Heart left ventricle (tissue), 16 donors: Measurements from ENCODE around the gene NEK7. TPM values are rescaled to one million over a fixed set of nuclear protein-coding genes. Genes with fewer than 3 reads are reported as not detected.
A peak's percentile ranks its signal among the peaks of the same experiment; 100 is the strongest.

Experiments
- ATAC-seq, 4 donors: fragments of 200-7000 bp; cut with Tn5 transposase; one replicate each; pipeline ENCODE4 v1.9.1; 2020 to 2022; ENCODE audit warnings: moderate library complexity in 4 of 4, mild to moderate bottlenecking in 3 of 4, moderate number of reproducible peaks in 1 of 4
- DNase-seq, 5 donors: peaks; one replicate each; pipeline ENCODE4 v3.0.0-alpha.2; 2020
- H3K27ac ChIP-seq, 12 donors: fragments of 200-600 bp; sonication (generic) in 4 of 12; one replicate each; pipeline versions ENCODE4 v1.5.0 to v1.8.0; 2016 to 2022; ENCODE audit warnings: mild to moderate bottlenecking in 2 of 12
- H3K27me3 ChIP-seq, 9 donors: fragments of 200-600 bp; sonication (generic) in 2 of 9; one replicate each; pipeline versions ENCODE4 v1.5.1 to v1.8.0; 2016 to 2022; ENCODE audit warnings: mild to moderate bottlenecking in 3 of 9
- H3K36me3 ChIP-seq, 9 donors: fragments of 200-600 bp; sonication (generic) in 2 of 9; one replicate each; pipeline versions ENCODE4 v1.5.0 to v1.8.0; 2018 to 2022; ENCODE audit warnings: mild to moderate bottlenecking in 2 of 9
- H3K4me1 ChIP-seq, 12 donors: fragments of 200-600 bp; sonication (generic) in 4 of 12; one replicate each; pipeline versions ENCODE4 v1.5.0 to v1.8.0; 2016 to 2022; ENCODE audit warnings: mild to moderate bottlenecking in 3 of 12
- H3K4me3 ChIP-seq, 12 donors: fragments of 200-600 bp; sonication (generic) in 4 of 12; one replicate each; pipeline versions ENCODE4 v1.5.0 to v1.8.0; 2017 to 2022; ENCODE audit warnings: mild to moderate bottlenecking in 9 of 12, moderate library complexity in 4 of 12
- H3K9me3 ChIP-seq, 12 donors: fragments of 200-600 bp; sonication (generic) in 4 of 12; one replicate each; pipeline versions ENCODE4 v1.5.0 to v1.8.0; 2016 to 2022; ENCODE audit warnings: mild to moderate bottlenecking in 1 of 12
- POLR2A ChIP-seq, 2 donors: fragments of 450-650 bp; IDR thresholded peaks; one replicate each; pipeline ENCODE4 v1.6.1; 2017; ENCODE audit warnings: antibody characterized with exemption in 2 of 2, mild to moderate bottlenecking in 2 of 2, moderate library complexity in 2 of 2
- WGBS, 4 donors: extraction: QIAGEN DNeasy Blood & Tissue Kit in 2 of 4; methylation state at CpG; one replicate each; pipeline versions ENCODE4 v1.1.5 to v1.1.7; 2013 to 2018; 5-methylcytosine and 5-hydroxymethylcytosine counted together
- intact Hi-C, 10 donors: fragments of 100-400 bp; cut with DNase I; formaldehyde crosslinking; loops; one replicate each; pipeline versions ENCODE4 v1.11.1 to v1.14.2; 2022
- polyA plus RNA-seq, 2 donors: library from polyadenylated mRNA; stranded (reverse); fragments of 200-250 nt; gene quantifications; one replicate each; pipeline ENCODE4 v1.2.3, GENCODE V29; 2013
- total RNA-seq, 9 donors: library from RNA; depleted of rRNA in 2 of 9; stranded (reverse); fragments of >200 nt in 2 of 9; fragmentation: NEBNext Ultra II Directional in 3 of 9; extraction: Animal tissue kit (Norgen Biotek cat#: 25700) in 3 of 9; gene quantifications; one replicate each; pipeline versions ENCODE4 v1.1.0 to v1.2.4, GENCODE V29; 2016 to 2023
- TF ChIP-seq, protein P1 (sequence below), 12 donors: fragments of 200-600 bp; sonication (generic) in 4 of 12; IDR thresholded peaks; one replicate each; pipeline versions ENCODE4 v1.5.0 to v1.8.0; 2018 to 2022; ENCODE audit warnings: antibody characterized with exemption in 12 of 12, mild to moderate bottlenecking in 5 of 12
- donor health status: ischemic (EF 13 %, LVEDD 7.1; RV severe dilation, severe dysfunction).
- donor health status: healthy with polysubstance abuse.
- donor health status: DM: no; HTN: yes; CAD: no.
- donor health status: DM: no; HTN: no; CAD: no.
- donor health status: ischemic (EF 25% LVEDD 6.9; RV normal size, moderate dysfunction).
- donor health status: ischemic (EF 25% LVEDD 5.7; RV mildly dilated, moderate dysfunction).
- donor health status: healthy.
- donor health status: DM: yes; HTN: yes; CAD: no.
- donor health status: ischemic (EF 35%, LVEDD 5.7; RV mildly dilated, moderate dysfunction).
- donor health status: nonischemic (EF 11% LVEDD 7.7; RV severe dilation, severe dysfunction).
- donor health status: DM: yes; HTN: yes; CAD: no.
- donor health status: PGD.
- donor health status: ischemic (EF 29% LVEDD 5.4; RV normal size, mild dysfunction).
- donor health status: nonischemic (EF 23%, LVEDD 6.1; RV moderate dilation, normal function).

Gene NEK7
- total and polyA plus RNA-seq, 11 donors: 57.5 to 499 (median 235) TPM

DNA sequence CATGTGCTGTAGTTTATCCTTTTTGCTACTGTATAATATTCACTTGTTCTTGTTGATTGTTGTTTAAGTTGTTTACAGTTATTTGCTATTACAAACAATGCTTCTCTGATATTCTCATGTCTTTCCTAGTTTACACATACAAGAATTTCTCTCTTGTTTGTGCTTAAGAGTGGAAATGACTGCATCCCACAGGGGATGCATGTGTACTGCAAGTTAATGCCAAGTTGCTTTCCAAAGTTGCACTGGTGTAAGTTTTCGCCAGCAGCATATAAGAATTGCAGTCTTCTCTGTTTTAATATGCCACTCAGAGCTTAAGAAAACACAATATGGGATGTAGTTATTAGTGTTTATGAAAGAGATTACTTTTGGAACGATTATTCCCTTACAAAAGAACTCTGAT lies 97.7 kb downstream of the NEK7 start:
- Histone ChIP-seq H3K36me3 (no peaks in the 10 kb centered on the region), H3K4me3 (no peak overlapping the region), H3K9me3 (no peaks in the 10 kb centered on the region), H3K4me1 (peaks cover 0 to 49% (median 22%) of the 10 kb centered on the region in 12 donors), H3K27me3 (no peaks in the 10 kb centered on the region), H3K27ac (peak overlapping the region in 7 of 12 donors; percentile 2 to 55 (median 10))
- WGBS, 4 donors: 63 to 79% (median 76%) methylated on average over 2 of the region's 2 CpGs
- ATAC-seq (peak in 2 of 4 donors; percentile 52 to 57), DNase-seq (no peak)
- no peak for TF ChIP-seq POLR2A (IDR thresholded peaks at IDR 0.05)
- TF ChIP-seq, protein P1, sequence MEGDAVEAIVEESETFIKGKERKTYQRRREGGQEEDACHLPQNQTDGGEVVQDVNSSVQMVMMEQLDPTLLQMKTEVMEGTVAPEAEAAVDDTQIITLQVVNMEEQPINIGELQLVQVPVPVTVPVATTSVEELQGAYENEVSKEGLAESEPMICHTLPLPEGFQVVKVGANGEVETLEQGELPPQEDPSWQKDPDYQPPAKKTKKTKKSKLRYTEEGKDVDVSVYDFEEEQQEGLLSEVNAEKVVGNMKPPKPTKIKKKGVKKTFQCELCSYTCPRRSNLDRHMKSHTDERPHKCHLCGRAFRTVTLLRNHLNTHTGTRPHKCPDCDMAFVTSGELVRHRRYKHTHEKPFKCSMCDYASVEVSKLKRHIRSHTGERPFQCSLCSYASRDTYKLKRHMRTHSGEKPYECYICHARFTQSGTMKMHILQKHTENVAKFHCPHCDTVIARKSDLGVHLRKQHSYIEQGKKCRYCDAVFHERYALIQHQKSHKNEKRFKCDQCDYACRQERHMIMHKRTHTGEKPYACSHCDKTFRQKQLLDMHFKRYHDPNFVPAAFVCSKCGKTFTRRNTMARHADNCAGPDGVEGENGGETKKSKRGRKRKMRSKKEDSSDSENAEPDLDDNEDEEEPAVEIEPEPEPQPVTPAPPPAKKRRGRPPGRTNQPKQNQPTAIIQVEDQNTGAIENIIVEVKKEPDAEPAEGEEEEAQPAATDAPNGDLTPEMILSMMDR (IDR thresholded peaks at IDR 0.05): peak in 5 of 12 donors; percentile 8 to 35 (median 14)
- intact Hi-C loops: no loop called here

DNA sequence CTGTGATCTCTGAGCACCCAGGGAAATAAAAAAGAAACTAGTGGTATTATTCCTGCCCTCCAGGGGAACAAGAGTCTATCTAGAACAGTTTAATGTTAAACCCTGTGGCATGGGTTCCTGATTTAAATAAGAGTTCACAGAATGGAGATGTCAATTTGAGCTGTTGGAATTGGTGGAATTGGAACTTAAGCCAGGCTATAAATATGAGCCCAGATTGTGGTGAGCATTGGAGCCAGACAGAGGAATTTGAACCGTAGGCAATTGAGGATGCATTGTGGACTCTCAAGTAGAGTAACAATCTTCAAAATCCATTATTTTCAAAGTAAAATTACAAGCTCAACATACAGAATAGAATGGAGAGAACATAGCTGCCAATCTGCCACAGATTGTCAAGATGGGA lies 98.2 kb downstream of the NEK7 start:
- ATAC-seq (peak; percentile 26 to 50 (median 48)), DNase-seq (no peak)
- WGBS, 4 donors: 33 to 51% (median 38%) methylated on average over 1 of the region's 1 CpG
- no peak for TF ChIP-seq POLR2A (IDR thresholded peaks at IDR 0.05)
- TF ChIP-seq, protein P1 (IDR thresholded peaks at IDR 0.05): no peak
- H3K4me3 ChIP-seq: no peak overlapping the region
- H3K27me3 ChIP-seq: no peaks in the 10 kb centered on the region
- peaks cover 0 to 53% (median 25%) of the 10 kb centered on the region in 12 donors for H3K4me1 ChIP-seq
- no peaks in the 10 kb centered on the region for H3K9me3 ChIP-seq
- peak overlapping the region in 8 of 12 donors; percentile 2 to 55 (median 14) for H3K27ac ChIP-seq
- intact Hi-C loops: no loop called here
- H3K36me3 ChIP-seq: no peaks in the 10 kb centered on the region

DNA sequence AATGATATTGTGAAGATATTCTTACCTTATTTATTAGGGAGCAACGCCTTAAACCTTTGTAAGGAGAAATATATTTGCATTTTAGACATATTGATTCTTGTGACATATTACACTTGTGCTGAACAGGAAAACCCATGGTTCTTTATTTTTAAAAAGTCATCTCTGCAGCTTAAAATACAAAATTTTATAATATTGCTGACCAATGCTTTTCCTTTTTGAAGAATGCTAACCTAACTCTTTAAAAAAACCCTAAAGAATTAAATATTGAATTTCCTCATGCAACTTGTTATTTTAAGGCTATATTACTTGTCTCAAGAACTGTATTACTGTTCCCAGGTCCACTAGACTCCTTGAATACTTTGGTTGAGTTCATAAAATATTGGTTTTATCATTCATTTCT lies 99.0 kb downstream of the NEK7 start:
- Histone ChIP-seq H3K36me3 (no peaks in the 10 kb centered on the region), H3K27me3 (no peaks in the 10 kb centered on the region), H3K27ac (peak overlapping the region in 1 of 12 donors; percentile 41), H3K9me3 (no peaks in the 10 kb centered on the region), H3K4me3 (no peak overlapping the region), H3K4me1 (peaks cover 2 to 59% (median 31%) of the 10 kb centered on the region in 12 donors)
- intact Hi-C loops: no loop called here
- TF ChIP-seq, protein P1 (IDR thresholded peaks at IDR 0.05): no peak
- no peak for TF ChIP-seq POLR2A (IDR thresholded peaks at IDR 0.05)
- ATAC-seq: no peak
- WGBS, 4 donors: 93 to 97% (median 95%) methylated on average over 1 of the region's 1 CpG
- DNase-seq: no peak

DNA sequence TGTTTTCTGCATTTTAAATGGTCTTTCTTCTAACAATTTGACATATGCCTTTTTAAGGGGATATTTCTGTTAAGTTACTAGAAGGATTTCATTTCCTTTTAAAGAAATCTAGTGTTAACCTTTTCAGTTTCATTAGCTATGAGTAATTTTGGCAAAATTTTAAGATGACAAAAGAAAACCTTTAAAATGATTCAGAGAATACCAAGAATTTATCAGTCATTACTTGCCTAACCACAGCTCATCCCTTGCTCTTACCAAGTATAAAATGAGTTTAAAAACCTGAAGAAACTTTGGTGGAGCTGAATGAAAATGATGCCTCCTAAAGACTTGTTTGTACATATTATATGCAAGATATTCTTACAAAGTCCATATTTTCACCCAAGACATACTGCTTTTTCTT lies 101.7 kb downstream of the NEK7 start:
- ATAC-seq (no peak), DNase-seq (no peak)
- Histone ChIP-seq H3K27ac (peak overlapping the region in 2 of 12 donors; percentile 0 to 14), H3K27me3 (no peaks in the 10 kb centered on the region), H3K4me1 (peaks cover 2 to 68% (median 34%) of the 10 kb centered on the region in 12 donors), H3K4me3 (no peak overlapping the region), H3K9me3 (no peaks in the 10 kb centered on the region), H3K36me3 (no peaks in the 10 kb centered on the region)
- TF ChIP-seq, protein P1 (IDR thresholded peaks at IDR 0.05): no peak
- no peak for TF ChIP-seq POLR2A (IDR thresholded peaks at IDR 0.05)
- intact Hi-C loops: no loop called here
